Glutamatergic neuron (in vitro differentiated cells): ENCODE measurements around the gene PCGF5. TPM values are rescaled to one million over a fixed set of nuclear protein-coding genes. Genes with fewer than 3 reads are reported as not detected.
A peak's percentile ranks its signal among the peaks of the same experiment; 100 is the strongest.

Source experiments
- DNase-seq: peaks from one replicate; pipeline ENCODE4 v3.0.0; 2022
- H3K27ac Mint-ChIP-seq: one replicate; pipeline ENCODE4 v1.8.0; 2020; ENCODE audit warnings: mild to moderate bottlenecking, mixed read lengths, inconsistent platforms; ENCODE audit not compliant: unreplicated experiment
- H3K27me3 Mint-ChIP-seq: one replicate; pipeline ENCODE4 v1.8.0; 2020; ENCODE audit warnings: mild to moderate bottlenecking, moderate library complexity, mixed read lengths, inconsistent platforms; ENCODE audit not compliant: unreplicated experiment
- H3K36me3 Mint-ChIP-seq: one replicate; pipeline ENCODE4 v1.8.0; 2020; ENCODE audit warnings: mild to moderate bottlenecking, mixed read lengths, inconsistent platforms; ENCODE audit not compliant: unreplicated experiment
- H3K4me1 Mint-ChIP-seq: one replicate; pipeline ENCODE4 v1.8.0; 2020; ENCODE audit warnings: mild to moderate bottlenecking, low read depth, mixed read lengths, inconsistent platforms; ENCODE audit not compliant: unreplicated experiment
- H3K4me3 Mint-ChIP-seq: one replicate; pipeline ENCODE4 v1.8.0; 2020; ENCODE audit warnings: mild to moderate bottlenecking, mixed read lengths, inconsistent platforms; ENCODE audit not compliant: unreplicated experiment
- H3K9me3 Mint-ChIP-seq: one replicate; pipeline ENCODE4 v1.8.0; 2020; ENCODE audit warnings: mild to moderate bottlenecking, moderate library complexity, mixed read lengths, inconsistent platforms; ENCODE audit not compliant: unreplicated experiment
- total RNA-seq: library from RNA; stranded (reverse); fragmentation: NEBNext Ultra II Directional; extraction: Animal tissue kit (Norgen Biotek cat#: 25700); gene quantifications from one replicate; pipeline ENCODE4 v1.2.1, GENCODE V29; 2021; ENCODE audit not compliant: unreplicated experiment
- TF ChIP-seq, protein P1 (sequence below): fragments of 200-600 bp; sonication (generic); IDR thresholded peaks from one replicate; pipeline ENCODE4 v1.5.0; 2021; ENCODE audit not compliant: partially characterized antibody, unreplicated experiment

Gene PCGF5
- total RNA-seq, 1 donor from 2014 or later = 3.0 TPM

DNA sequence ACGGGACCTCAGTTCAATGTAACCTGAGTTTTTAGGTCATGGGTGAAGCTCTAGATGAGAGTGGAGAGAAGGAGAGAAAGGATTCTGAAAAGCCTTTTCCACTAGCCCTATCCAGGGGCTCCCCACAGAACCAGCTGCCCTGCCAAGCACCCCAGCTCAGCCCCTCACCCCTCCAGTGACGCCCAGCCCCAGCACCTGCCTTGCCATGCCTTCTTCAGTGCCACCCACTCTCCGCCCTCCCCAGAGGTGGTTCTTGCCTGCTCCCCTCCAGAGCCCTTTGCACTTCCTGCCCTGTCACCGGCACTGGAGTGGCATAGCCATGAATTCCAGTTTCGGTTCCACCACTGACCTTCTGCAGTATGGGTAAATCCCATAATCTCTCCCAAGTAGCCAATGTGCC, 70.1 kb downstream of the PCGF5 start:
- Mint-ChIP-seq H3K36me3 (no peaks in the 10 kb centered on the region), H3K27ac (no peak overlapping the region), H3K4me1 (no peaks in the 10 kb centered on the region), H3K27me3 (peaks cover 2% of the 10 kb centered on the region), H3K4me3 (no peak overlapping the region), H3K9me3 (no peaks in the 10 kb centered on the region)
- TF ChIP-seq, protein P1, sequence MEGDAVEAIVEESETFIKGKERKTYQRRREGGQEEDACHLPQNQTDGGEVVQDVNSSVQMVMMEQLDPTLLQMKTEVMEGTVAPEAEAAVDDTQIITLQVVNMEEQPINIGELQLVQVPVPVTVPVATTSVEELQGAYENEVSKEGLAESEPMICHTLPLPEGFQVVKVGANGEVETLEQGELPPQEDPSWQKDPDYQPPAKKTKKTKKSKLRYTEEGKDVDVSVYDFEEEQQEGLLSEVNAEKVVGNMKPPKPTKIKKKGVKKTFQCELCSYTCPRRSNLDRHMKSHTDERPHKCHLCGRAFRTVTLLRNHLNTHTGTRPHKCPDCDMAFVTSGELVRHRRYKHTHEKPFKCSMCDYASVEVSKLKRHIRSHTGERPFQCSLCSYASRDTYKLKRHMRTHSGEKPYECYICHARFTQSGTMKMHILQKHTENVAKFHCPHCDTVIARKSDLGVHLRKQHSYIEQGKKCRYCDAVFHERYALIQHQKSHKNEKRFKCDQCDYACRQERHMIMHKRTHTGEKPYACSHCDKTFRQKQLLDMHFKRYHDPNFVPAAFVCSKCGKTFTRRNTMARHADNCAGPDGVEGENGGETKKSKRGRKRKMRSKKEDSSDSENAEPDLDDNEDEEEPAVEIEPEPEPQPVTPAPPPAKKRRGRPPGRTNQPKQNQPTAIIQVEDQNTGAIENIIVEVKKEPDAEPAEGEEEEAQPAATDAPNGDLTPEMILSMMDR = no peak
- DNase-seq = no peak

DNA sequence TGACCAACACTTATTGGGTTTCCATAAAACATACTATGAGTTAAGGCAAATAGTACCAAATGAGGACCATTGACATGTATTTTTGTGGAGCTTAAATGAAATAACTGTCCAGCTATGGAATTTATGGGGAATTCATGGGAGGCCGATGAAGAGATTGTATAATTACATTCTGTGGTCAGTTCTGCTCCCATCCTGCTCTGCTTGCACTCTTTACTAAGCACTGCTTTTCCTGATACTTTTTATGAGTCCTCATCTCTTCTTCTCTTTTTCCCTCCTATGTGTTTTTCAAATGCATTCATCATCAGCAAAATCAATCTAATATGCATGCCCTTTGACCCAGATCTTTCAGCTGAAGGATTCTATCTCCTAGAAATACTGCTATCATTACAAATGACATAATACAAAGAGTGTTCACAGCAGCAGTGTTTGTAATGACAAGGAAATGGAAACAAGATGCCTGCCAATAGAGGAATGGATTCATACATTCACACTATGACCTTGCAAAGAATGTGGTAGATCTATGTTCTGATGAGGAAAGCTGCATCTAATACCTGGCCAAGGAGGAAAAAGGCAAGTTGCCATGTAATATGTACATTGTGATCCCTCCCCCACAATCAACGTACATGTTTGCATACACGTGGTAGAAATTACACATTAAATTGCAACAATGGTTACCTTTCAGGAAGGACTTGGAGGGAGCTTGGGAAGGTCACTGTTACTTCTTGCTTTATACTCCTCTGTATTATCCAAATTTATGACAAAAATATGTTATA, 73.9 kb downstream of the PCGF5 start:
- H3K9me3 Mint-ChIP-seq = peaks cover 5% of the 10 kb centered on the region
- H3K4me3 Mint-ChIP-seq = no peak overlapping the region
- TF ChIP-seq, protein P1 = no peak
- H3K4me1 Mint-ChIP-seq = peaks cover 3% of the 10 kb centered on the region
- no peak for DNase-seq
- no peaks in the 10 kb centered on the region for H3K36me3 Mint-ChIP-seq
- no peak overlapping the region for H3K27ac Mint-ChIP-seq
- H3K27me3 Mint-ChIP-seq = peaks cover 3% of the 10 kb centered on the region

DNA sequence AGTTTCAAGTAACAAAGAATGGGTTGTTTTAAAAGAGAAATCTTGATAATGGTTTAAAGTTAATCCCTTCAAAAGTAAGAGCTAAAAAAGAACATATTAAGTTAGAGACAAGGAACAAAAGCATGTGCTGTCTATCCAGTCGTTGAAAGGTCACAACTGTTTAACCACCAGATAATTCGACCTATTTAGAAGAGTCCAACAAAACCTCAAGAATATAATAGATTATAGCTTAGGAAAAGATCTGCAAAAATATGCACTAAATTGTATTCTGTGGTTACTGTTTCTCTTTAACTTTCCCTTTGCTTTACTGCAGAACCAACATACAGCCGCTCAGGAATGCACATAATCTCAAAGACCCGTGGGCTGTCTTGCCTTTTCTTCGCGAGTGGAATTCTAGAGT, 74.9 kb downstream of the PCGF5 start:
- no peak overlapping the region for H3K27ac Mint-ChIP-seq
- peaks cover 3% of the 10 kb centered on the region for H3K27me3 Mint-ChIP-seq
- no peak for DNase-seq
- H3K36me3 Mint-ChIP-seq = no peaks in the 10 kb centered on the region
- H3K4me1 Mint-ChIP-seq = peaks cover 3% of the 10 kb centered on the region
- TF ChIP-seq, protein P1 = no peak
- H3K9me3 Mint-ChIP-seq = peaks cover 5% of the 10 kb centered on the region
- H3K4me3 Mint-ChIP-seq = no peak overlapping the region

DNA sequence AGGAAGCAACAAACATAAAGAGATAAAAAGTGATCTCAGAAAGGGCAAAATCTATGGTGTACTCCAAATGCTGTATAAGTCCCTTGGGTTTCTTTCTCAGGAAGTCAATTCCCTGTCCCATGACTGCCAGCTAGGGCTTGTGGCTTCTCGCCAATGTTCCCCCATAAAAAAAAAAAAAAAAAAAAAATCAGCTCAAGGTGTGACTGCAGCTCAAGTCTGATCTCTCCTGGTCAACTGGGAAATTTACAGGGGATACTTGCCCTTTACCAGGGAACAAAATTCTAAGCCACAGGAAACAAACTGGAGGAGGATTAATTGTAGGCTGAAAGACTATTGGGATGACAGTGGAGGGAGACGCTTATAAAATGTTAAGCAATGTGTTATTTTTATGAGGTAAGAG, 76.0 kb downstream of the PCGF5 start:
- Mint-ChIP-seq H3K4me1 (peaks cover 3% of the 10 kb centered on the region), H3K4me3 (no peak overlapping the region), H3K27me3 (peaks cover 3% of the 10 kb centered on the region), H3K36me3 (no peaks in the 10 kb centered on the region), H3K9me3 (peaks cover 5% of the 10 kb centered on the region), H3K27ac (no peak overlapping the region)
- TF ChIP-seq, protein P1 = no peak
- DNase-seq = no peak

DNA sequence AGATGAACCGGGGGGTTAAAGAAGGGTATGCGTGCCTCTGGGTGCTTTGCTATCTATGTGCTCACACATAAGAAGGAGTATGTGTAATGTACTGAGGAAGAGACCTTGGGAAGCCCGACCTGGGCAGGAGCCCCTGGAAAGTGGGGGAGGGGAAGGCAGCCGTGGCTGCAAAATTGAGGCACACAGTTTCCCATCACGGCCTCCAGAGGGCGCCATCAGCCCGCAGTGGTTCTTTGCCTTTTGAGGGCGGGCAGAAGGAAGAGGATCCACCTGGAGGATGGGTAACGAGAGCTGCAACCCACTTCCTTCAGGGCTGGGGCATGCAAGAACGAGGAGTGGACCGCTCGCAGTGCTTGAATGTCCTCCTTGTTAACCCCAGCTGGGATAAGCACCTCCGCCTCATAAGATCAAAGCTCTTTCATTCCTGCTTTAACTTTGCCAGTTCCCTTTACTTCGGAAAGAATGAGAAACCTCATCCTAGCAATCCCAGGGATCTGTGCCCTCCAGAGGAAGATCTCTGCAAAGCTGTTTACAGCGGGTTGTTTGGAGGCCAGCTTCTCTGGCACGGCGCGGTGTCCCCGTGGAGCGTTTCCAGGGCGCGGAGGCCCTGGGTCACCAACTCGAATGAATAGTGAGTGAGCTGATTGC, 77.9 kb downstream of the PCGF5 start:
- H3K9me3 Mint-ChIP-seq = peaks cover 5% of the 10 kb centered on the region
- peak; percentile 84 for DNase-seq
- H3K27me3 Mint-ChIP-seq = peaks cover 3% of the 10 kb centered on the region
- no peak overlapping the region for H3K27ac Mint-ChIP-seq
- peak overlapping the region; percentile 78 for H3K4me3 Mint-ChIP-seq
- TF ChIP-seq, protein P1 = peak; percentile 90
- peaks cover 3% of the 10 kb centered on the region for H3K4me1 Mint-ChIP-seq
- H3K36me3 Mint-ChIP-seq = no peaks in the 10 kb centered on the region
